HepG2 (cell line): ENCODE measurements around the gene RNU11. TPM values are rescaled to one million over a fixed set of nuclear protein-coding genes. Genes with fewer than 3 reads are reported as not detected.

Source experiments
- CENPBD1 ChIP-seq: sonication (generic); formaldehyde crosslinking; IDR thresholded peaks from 2 replicates; pipeline ENCODE4 v1.8.0; 2022; ENCODE audit warnings: missing genetic modification reagents, low read depth, mild to moderate bottlenecking, borderline replicate concordance
- GRHL1 ChIP-seq: sonication (generic); formaldehyde crosslinking; conservative IDR thresholded peaks from 2 replicates; pipeline ENCODE4 v1.8.0; 2022; ENCODE audit warnings: missing genetic modification reagents
- PLRG1 ChIP-seq: fragments of 450-650 bp; conservative IDR thresholded peaks from 2 replicates; pipeline ENCODE4 v1.6.1; 2016
- ZBTB40 ChIP-seq, 2 experiments: fragments of 450-650 bp in 1 of 2; sonication (generic) in 1 of 2; formaldehyde crosslinking in 1 of 2; IDR thresholded peaks; 2 replicates each; pipeline versions ENCODE4 v1.6.1 to v1.8.0; 2016 to 2022; ENCODE audit warnings: antibody characterized with exemption in 1 of 2, mild to moderate bottlenecking in 1 of 2, missing genetic modification reagents in 1 of 2
- ZFP91 ChIP-seq: sonication (generic); formaldehyde crosslinking; IDR thresholded peaks from 2 replicates; pipeline ENCODE4 v1.9.0; 2022; ENCODE audit warnings: missing genetic modification reagents, mild to moderate bottlenecking, borderline replicate concordance
- ZKSCAN1 ChIP-seq: fragments of 150-350 bp; IDR thresholded peaks from 2 replicates; pipeline ENCODE4 v1.6.1; 2014; ENCODE audit warnings: low read length
- ZNF20 ChIP-seq: sonication (generic); formaldehyde crosslinking; IDR thresholded peaks from 2 replicates; pipeline ENCODE4 v1.4.0; 2020; ENCODE audit warnings: mild to moderate bottlenecking, moderate library complexity, missing genetic modification reagents
- ZNF280D ChIP-seq: sonication (generic); formaldehyde crosslinking; IDR thresholded peaks from 2 replicates; pipeline ENCODE4 v1.5.1; 2020; ENCODE audit warnings: mild to moderate bottlenecking, missing genetic modification reagents
- ZNF777 ChIP-seq: sonication (generic); formaldehyde crosslinking; IDR thresholded peaks from 2 replicates; pipeline ENCODE4 v1.4.0; 2020; ENCODE audit warnings: missing genetic modification reagents
- polyA plus RNA-seq, 8 experiments: library from polyadenylated mRNA; depleted of rRNA in 3 of 8; stranded (reverse) in 7 of 8; unstranded in 1 of 8; fragments of >200 nt; fragmentation: Illumina TruSeq in 4 of 8; extraction: Trizol in 4 of 8; gene quantifications; 2 replicates each; pipeline versions ENCODE4 v1.2.1 to v1.2.3, GENCODE V29; 2011 to 2016; ENCODE audit warnings: low read depth in 4 of 8, missing spikeins in 1 of 8, mixed read lengths in 1 of 8; ENCODE audit not compliant: insufficient read depth in 1 of 8
- total RNA-seq, 5 experiments: library from RNA; depleted of rRNA; stranded (reverse); fragments of >200 nt; fragmentation: Illumina TruSeq; extraction: Trizol; gene quantifications; 2 replicates each; pipeline ENCODE4 v1.2.3, GENCODE V29; 2016; ENCODE audit warnings: low read depth in 1 of 5

RNU11 gene
- total and polyA plus RNA-seq, 2 of the 13 experiments (the other 11 are each of a cell fraction or from before 2014, with no cell fraction given), result not detected

GRCh38 chr1:28648474-28649198 is at the start of gene RNU11 (continued):
- TF ChIP-seq ZNF280D (CRISPR knock-in tag) (peak; percentile 88; the same call in 1 of the 2 replicates), ZNF20 (CRISPR knock-in tag) (no peak), ZBTB40 (IDR thresholded peaks at IDR 0.05) (0 out of 2 replicates have a peak, but pooled peaks have one; percentile 6), ZBTB40 (CRISPR knock-in tag; IDR thresholded peaks at IDR 0.05) (peak; percentile 78; the same call in 1 of the 2 replicates), PLRG1 (no peak), ZKSCAN1 (peak; percentile 59), ZFP91 (peak; percentile 60), ZNF777 (no peak; the same call in 1 of the 2 replicates), GRHL1 (CRISPR knock-in tag) (no peak; the same call in 1 of the 2 replicates), CENPBD1 (CRISPR knock-in tag) (peak; percentile 98; the same call in 1 of the 2 replicates)
